ENCODE results near the gene MACF1.

DNA sequence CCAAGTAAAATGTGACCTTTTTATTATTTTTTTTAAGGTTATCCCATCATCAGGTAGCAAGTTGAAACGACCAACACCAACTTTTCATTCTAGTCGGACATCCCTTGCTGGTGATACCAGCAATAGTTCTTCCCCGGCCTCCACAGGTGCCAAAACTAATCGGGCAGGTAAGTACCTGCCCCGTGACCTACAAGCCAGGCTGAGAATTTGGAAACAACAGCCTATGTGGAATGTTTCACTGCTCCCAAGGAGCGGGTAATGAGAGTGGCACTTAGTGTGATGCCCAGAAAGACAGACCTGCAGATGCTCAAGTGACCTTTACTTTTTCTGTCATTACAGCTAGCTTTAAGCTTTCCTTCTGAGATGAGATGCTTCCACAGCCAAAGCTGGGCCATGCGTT lies 280.1 kb downstream of the MACF1 start:
- TF ChIP-seq CTCF (conservative IDR thresholded peaks at IDR 0.05) = no peak
- no peak for TF ChIP-seq EZH2 (IDR thresholded peaks at IDR 0.05; ENCODE audit: low read depth)

All from PC-9 (cell line).